ENCODE measurements around the gene ZNF142.

DNA sequence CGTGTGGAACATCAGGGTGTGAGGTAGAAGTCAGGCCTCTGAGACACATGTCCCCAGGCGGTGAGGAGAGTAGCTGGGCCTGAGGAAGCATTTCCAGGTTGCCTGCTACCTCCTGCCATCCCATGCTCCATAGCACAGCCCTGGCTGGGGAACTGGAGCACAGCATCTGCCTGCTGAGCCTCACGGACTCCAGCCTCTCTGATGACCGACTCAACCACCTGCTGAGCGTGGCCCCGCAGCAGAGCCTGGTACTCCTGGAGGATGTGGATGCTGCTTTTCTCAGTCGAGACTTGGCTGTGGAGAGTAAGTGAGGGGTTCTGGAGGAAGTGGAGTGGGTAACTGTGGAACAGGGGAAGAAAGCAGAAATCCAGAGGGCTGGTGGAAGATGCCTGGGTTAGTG lies 3.0 kb upstream of the ZNF142 start:
- no peak for TF ChIP-seq NFYB (IDR thresholded peaks at IDR 0.05; ENCODE audit: extremely low read depth, insufficient read length)
- no peak for TF ChIP-seq ZFP30 (CRISPR knock-in tag; IDR thresholded peaks at IDR 0.05; ENCODE audit: borderline replicate concordance)
- TF ChIP-seq, protein P1, sequence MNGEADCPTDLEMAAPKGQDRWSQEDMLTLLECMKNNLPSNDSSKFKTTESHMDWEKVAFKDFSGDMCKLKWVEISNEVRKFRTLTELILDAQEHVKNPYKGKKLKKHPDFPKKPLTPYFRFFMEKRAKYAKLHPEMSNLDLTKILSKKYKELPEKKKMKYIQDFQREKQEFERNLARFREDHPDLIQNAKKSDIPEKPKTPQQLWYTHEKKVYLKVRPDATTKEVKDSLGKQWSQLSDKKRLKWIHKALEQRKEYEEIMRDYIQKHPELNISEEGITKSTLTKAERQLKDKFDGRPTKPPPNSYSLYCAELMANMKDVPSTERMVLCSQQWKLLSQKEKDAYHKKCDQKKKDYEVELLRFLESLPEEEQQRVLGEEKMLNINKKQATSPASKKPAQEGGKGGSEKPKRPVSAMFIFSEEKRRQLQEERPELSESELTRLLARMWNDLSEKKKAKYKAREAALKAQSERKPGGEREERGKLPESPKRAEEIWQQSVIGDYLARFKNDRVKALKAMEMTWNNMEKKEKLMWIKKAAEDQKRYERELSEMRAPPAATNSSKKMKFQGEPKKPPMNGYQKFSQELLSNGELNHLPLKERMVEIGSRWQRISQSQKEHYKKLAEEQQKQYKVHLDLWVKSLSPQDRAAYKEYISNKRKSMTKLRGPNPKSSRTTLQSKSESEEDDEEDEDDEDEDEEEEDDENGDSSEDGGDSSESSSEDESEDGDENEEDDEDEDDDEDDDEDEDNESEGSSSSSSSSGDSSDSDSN (IDR thresholded peaks at IDR 0.05; ENCODE audit: borderline replicate concordance in 1 of 2, low read depth in 2 of 2, low read length in 2 of 2) = no peak
- TF ChIP-seq BRF1 (IDR thresholded peaks at IDR 0.05; ENCODE audit: borderline replicate concordance, extremely low read depth, insufficient read length) = no peak

Data from K562 (cell line).